Activated CD8-positive, alpha-beta memory T cell treated with anti-CD3 and anti-CD28 coated beads for 36 hours (primary cell): ENCODE results near the gene TRPV6. TPM values are rescaled to one million over a fixed set of nuclear protein-coding genes. Genes with fewer than 3 reads are reported as not detected.

ENCODE experiments used
- CTCF ChIA-PET: fragments of 350-600 bp; sonication (Branson Sonifier 250); formaldehyde crosslinking; loops from one replicate; lab custom pipeline; 2021; ENCODE audit warnings: antibody characterized with exemption; lab: Charles Lee
- POLR2A ChIA-PET: fragments of 350-600 bp; sonication (Branson Sonifier 250); formaldehyde crosslinking; loops from one replicate; lab custom pipeline; 2021; ENCODE audit warnings: antibody characterized with exemption; lab: Charles Lee
- total RNA-seq, 2 experiments: library from RNA; stranded (reverse); gene quantifications; one replicate each; pipeline ENCODE4 v1.2.3, GENCODE V29; 2021

The TRPV6 gene
- total RNA-seq, 2 experiments from 2014 or later = not detected

- ChIA-PET POLR2A (no interaction called here), CTCF (no interaction called here)
These were observed 5.4 kb upstream of the TRPV6 start for GRCh38 chr7:142890874-142891485.

- ChIA-PET CTCF (no interaction called here), POLR2A (no interaction called here)
These were observed 4.3 kb upstream of the TRPV6 start for GRCh38 chr7:142889816-142890215.

- POLR2A ChIA-PET = no interaction called here
- CTCF ChIA-PET = interaction anchor here (0.7 kb wide), 1 partner anchor 328 kb away, joined by 3 read pairs; no protein-coding TSS in a partner anchor
These were observed 1.9 kb upstream of the TRPV6 start for GRCh38 chr7:142887282-142888015.

- ChIA-PET POLR2A (no interaction called here), CTCF (interaction anchor here (0.7 kb wide), 1 partner anchor 328 kb away, joined by 3 read pairs; no protein-coding TSS in a partner anchor)
These were observed 1.3 kb upstream of the TRPV6 start for GRCh38 chr7:142886866-142887265.

- CTCF ChIA-PET = no interaction called here
- POLR2A ChIA-PET = no interaction called here
These were observed 1.3 kb downstream of the TRPV6 start for GRCh38 chr7:142884286-142884640.

- ChIA-PET CTCF (no interaction called here), POLR2A (no interaction called here)
These were observed 1.8 kb downstream of the TRPV6 start for GRCh38 chr7:142883571-142884285.

GRCh38 chr7:142883145-142883544 lies 2.4 kb downstream of the TRPV6 start:
- ChIA-PET POLR2A (no interaction called here), CTCF (no interaction called here)

GRCh38 chr7:142882338-142882678 lies 3.2 kb downstream of the TRPV6 start:
- POLR2A ChIA-PET = no interaction called here
- CTCF ChIA-PET = interaction anchor here (0.6 to 1.0 kb wide), 2 partner anchors 9 to 357 kb away, joined by 3 to 4 read pairs; no protein-coding TSS in a partner anchor

GRCh38 chr7:142881586-142882337 lies 3.8 kb downstream of the TRPV6 start:
- CTCF ChIA-PET = interaction anchor here (0.6 to 1.4 kb wide), 5 partner anchors 9 to 358 kb away, joined by 3 to 8 read pairs (median 4); partner anchors contain the start of gene EPHB6

GRCh38 chr7:142880876-142881505 lies 4.6 kb downstream of the TRPV6 start:
- ChIA-PET CTCF (interaction anchor here (0.6 to 1.4 kb wide), 8 partner anchors 10 to 1021 kb away, joined by 3 to 8 read pairs (median 3); partner anchors contain the start of genes EPHB6 and TCAF1), POLR2A (no interaction called here)

More at GRCh38 chr7:142881586-142882337, 3.8 kb downstream of the TRPV6 start:
- POLR2A ChIA-PET = no interaction called here

GRCh38 chr7:142879060-142879459 lies 6.5 kb downstream of the TRPV6 start:
- CTCF ChIA-PET = no interaction called here
- POLR2A ChIA-PET = no interaction called here

- POLR2A ChIA-PET = no interaction called here
- CTCF ChIA-PET = no interaction called here
These were observed 7.2 kb downstream of the TRPV6 start for GRCh38 chr7:142878315-142878714.

GRCh38 chr7:142876991-142877910 lies 8.3 kb downstream of the TRPV6 start:
- ChIA-PET POLR2A (no interaction called here), CTCF (interaction anchor here (1.1 kb wide), 1 partner anchor 125 kb away, joined by 3 read pairs; no protein-coding TSS in a partner anchor)

GRCh38 chr7:142876236-142876960 lies 9.1 kb downstream of the TRPV6 start:
- ChIA-PET CTCF (interaction anchor here (1.1 kb wide), 1 partner anchor 126 kb away, joined by 3 read pairs; no protein-coding TSS in a partner anchor), POLR2A (no interaction called here)

GRCh38 chr7:142875456-142875855 lies 10.1 kb downstream of the TRPV6 start:
- CTCF ChIA-PET = no interaction called here
- POLR2A ChIA-PET = no interaction called here

- ChIA-PET POLR2A (no interaction called here), CTCF (no interaction called here)
These were observed 10.7 kb downstream of the TRPV6 start for GRCh38 chr7:142874837-142875236.

- POLR2A ChIA-PET = no interaction called here
- CTCF ChIA-PET = no interaction called here
These were observed 11.1 kb downstream of the TRPV6 start for GRCh38 chr7:142874409-142874808.
